GM12892 (cell line): ENCODE results near the gene PRRC1.

Source experiments
- POLR2A ChIP-seq: IDR thresholded peaks from 2 replicates; pipeline ENCODE4 v1.6.1; 2011; ENCODE audit warnings: low read depth, low read length, control low read depth
- POLR2AphosphoS5 ChIP-seq: IDR thresholded peaks from 2 replicates; pipeline ENCODE4 v1.6.1; 2011; ENCODE audit warnings: low read depth, low read length, control low read depth

- TF ChIP-seq POLR2AphosphoS5 (no peak), POLR2A (no peak)
Measured at GRCh38 chr5:127602896-127603844, 85.7 kb downstream of the PRRC1 start.
